DMS79 treated with DMSO at 0.1 percent for 48 hours (cell line): Measurements from ENCODE around the gene PRPF4.
A peak's percentile ranks its signal among the peaks of the same experiment; 100 is the strongest.
"Not testable (repeated sequence)": the region's sequence is repeated elsewhere in the genome, so short reads cannot be mapped to it uniquely, and the experiment has no call there.

Source experiments
- DNase-seq: peaks from one replicate; lab custom pipeline; 2025; lab: John Stamatoyannopoulos, UW

Gene PRPF4

GRCh38 chr9:113275157-113276131, at the start of gene PRPF4, which contains the start of gene CDC26:
TSS of gene PRPF4 (plus strand) at chr9:113275658. CDS start at chr9:113275744, 86 bp downstream.
TSS of gene CDC26 (minus strand) at chr9:113275572. CDS start at chr9:113272507, 3,065 bp downstream.
- peak; percentile 98 for DNase-seq

GRCh38 chr9:113227436-113227835, 48.0 kb upstream of the PRPF4 start:
- DNase-seq, result no peak

GRCh38 chr9:113228130-113228665, 47.3 kb upstream of the PRPF4 start:
- no peak for DNase-seq

GRCh38 chr9:113231701-113232100, 43.8 kb upstream of the PRPF4 start:
- DNase-seq, result no peak

- DNase-seq, result not testable (repeated sequence)
These were observed 39.7 kb upstream of the PRPF4 start for GRCh38 chr9:113235701-113236255.

- DNase-seq, result no peak
These were observed 38.4 kb upstream of the PRPF4 start for GRCh38 chr9:113237026-113237425.

GRCh38 chr9:113238202-113238858, 37.1 kb upstream of the PRPF4 start:
- DNase-seq, result no peak

- DNase-seq, result no peak
These were observed 36.6 kb upstream of the PRPF4 start for GRCh38 chr9:113238859-113239232.

GRCh38 chr9:113241161-113241560, 34.3 kb upstream of the PRPF4 start:
- DNase-seq, result no peak

- no peak for DNase-seq
These were observed 30.9 kb upstream of the PRPF4 start for GRCh38 chr9:113244556-113244955.

- no peak for DNase-seq
These were observed 29.6 kb upstream of the PRPF4 start for GRCh38 chr9:113245894-113246293.

GRCh38 chr9:113246928-113247327, 28.5 kb upstream of the PRPF4 start:
- no peak for DNase-seq

GRCh38 chr9:113247640-113248039, 27.8 kb upstream of the PRPF4 start:
- no peak for DNase-seq

GRCh38 chr9:113249661-113250060, 25.8 kb upstream of the PRPF4 start:
- DNase-seq, result not testable (repeated sequence)

- no peak for DNase-seq
These were observed 24.7 kb upstream of the PRPF4 start for GRCh38 chr9:113250807-113251206.

- DNase-seq, result no peak
These were observed 20.5 kb upstream of the PRPF4 start for GRCh38 chr9:113254991-113255390.

- DNase-seq, result no peak
These were observed 20.0 kb upstream of the PRPF4 start for GRCh38 chr9:113255438-113255837.

GRCh38 chr9:113257863-113258262, 17.6 kb upstream of the PRPF4 start:
- no peak for DNase-seq

GRCh38 chr9:113258282-113258681, 17.2 kb upstream of the PRPF4 start:
- no peak for DNase-seq

GRCh38 chr9:113261917-113262671, 13.4 kb upstream of the PRPF4 start:
- no peak for DNase-seq

GRCh38 chr9:113266174-113266573, 9.3 kb upstream of the PRPF4 start:
- DNase-seq, result no peak
